ENCODE measurements around the gene INPP5A.

INPP5A gene

DNA sequence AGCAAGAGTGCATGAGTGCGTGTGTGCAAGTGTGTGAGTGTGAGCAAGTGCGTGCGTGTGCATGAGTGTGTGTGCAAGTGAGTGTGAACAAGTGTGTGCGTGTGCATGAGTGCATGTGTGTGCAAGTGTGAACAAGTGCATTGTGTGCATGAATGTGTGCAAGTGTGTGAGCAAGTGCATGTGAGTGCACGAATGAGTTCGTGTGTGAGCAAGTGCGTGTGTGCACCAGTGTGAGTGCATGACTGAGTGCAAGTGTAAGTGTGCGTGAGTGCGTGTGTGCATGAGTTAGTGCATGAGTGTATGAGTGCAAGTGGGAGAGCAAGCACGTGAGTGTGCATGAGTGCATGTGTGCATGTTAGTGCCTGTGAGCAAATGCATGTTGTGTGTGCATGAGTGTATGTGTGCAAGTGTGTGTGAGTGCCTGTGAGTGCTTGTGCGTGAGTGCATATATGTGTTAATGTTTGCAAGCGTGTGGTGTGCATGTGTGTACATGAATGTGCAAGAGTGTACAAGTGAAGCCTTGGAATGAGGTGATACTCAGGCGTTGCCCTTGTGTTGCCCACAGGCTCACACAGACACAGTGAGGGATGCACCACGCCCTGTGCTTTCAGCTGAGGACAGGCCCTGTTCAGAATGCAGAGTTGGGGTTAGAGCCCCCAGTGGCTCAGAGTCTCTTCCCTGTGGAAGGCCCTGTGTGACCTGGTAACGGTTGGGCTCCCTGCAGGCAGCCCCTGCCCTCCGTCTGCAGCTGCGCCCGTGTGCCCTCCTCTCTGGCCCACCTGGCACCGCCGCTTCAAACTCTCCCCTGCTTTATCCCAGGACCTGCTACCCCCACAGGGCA lies 151.2 kb downstream of the INPP5A start:
- POLR2A ChIA-PET: no interaction called here
- no peak overlapping the region for H3K27ac ChIP-seq (ENCODE audit: insufficient read depth in 1 of 2, low read depth in 1 of 2, low read length in 2 of 2, poor library complexity in 1 of 2, severe bottlenecking in 2 of 2)
- peaks cover 0 to 19% (median 17%) of the 10 kb centered on the region in 4 experiments for H3K4me1 ChIP-seq (ENCODE audit: control extremely low read depth in 1 of 4, control insufficient read depth in 4 of 4, insufficient read depth in 4 of 4, low read length in 3 of 4)
- no peak overlapping the region for H3K4me3 ChIP-seq (ENCODE audit: control insufficient read depth in 1 of 7, extremely low read depth in 1 of 7, insufficient read depth in 4 of 7, low read depth in 2 of 7, low read length in 6 of 7)
- peaks cover 6 to 31% (median 13%) of the 10 kb centered on the region in 5 experiments for H3K9me3 ChIP-seq (ENCODE audit: control extremely low read depth in 1 of 5, control insufficient read depth in 4 of 5, insufficient read depth in 2 of 5, low read depth in 1 of 5, low read length in 4 of 5)
- CTCF ChIA-PET: no interaction called here
- H3K36me3 ChIP-seq (ENCODE audit: control insufficient read depth in 4 of 4, insufficient read depth in 4 of 4, low read length in 3 of 4): peaks cover 7 to 30% (median 17%) of the 10 kb centered on the region in 4 experiments
- 97% methylated on average over 15 of the region's 20 CpGs for WGBS (ENCODE audit: insufficient coverage)
- DNase-seq: no peak
- no peaks in the 10 kb centered on the region for H3K27me3 ChIP-seq (replicated peaks in 2 of 5; ENCODE audit: control insufficient read depth in 4 of 5, insufficient read depth in 5 of 5, low read length in 4 of 5)

DNA sequence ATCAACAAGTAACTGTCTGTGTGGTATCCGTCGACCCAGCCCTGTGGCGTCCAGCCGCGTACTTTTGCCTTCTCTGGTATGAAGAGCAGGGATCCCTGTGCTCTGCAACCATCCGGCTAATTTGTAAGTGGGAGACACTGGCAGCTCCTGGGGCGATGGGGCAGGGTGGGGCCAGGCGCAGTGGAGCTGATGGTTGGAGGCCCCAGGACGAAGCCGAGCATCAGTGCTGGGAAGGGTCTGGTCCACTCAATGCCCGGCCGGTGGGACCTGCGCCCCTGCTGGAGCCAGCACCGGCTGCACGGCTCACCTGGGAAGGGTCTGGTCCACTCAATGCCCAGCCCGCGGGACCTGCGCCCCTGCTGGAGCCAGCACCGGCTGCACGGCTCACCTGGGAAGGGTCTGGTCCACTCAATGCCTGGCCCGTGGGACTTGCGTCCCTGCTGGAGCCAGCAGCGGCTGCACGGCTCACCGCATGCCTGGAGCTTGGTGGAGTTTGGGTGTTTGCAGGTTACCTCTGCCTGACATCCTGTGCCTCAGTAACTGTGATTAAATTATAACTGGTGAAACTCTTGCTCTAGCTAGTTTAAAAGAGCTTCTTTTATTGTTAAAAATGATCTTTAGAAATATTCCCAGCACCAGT lies 152.3 kb downstream of the INPP5A start:
- H3K36me3 ChIP-seq (ENCODE audit: control insufficient read depth in 4 of 4, insufficient read depth in 4 of 4, low read length in 3 of 4): peaks cover 7 to 30% (median 18%) of the 10 kb centered on the region in 4 experiments
- no peak for DNase-seq
- H3K4me3 ChIP-seq (ENCODE audit: control insufficient read depth in 1 of 7, extremely low read depth in 1 of 7, insufficient read depth in 4 of 7, low read depth in 2 of 7, low read length in 6 of 7): no peak overlapping the region
- ChIA-PET CTCF (no interaction called here), POLR2A (no interaction called here)
- H3K27ac ChIP-seq (ENCODE audit: insufficient read depth in 1 of 2, low read depth in 1 of 2, low read length in 2 of 2, poor library complexity in 1 of 2, severe bottlenecking in 2 of 2): no peak overlapping the region
- H3K4me1 ChIP-seq (ENCODE audit: control extremely low read depth in 1 of 4, control insufficient read depth in 4 of 4, insufficient read depth in 4 of 4, low read length in 3 of 4): peaks cover 0 to 10% (median 9%) of the 10 kb centered on the region in 4 experiments
- peaks cover 6 to 34% (median 13%) of the 10 kb centered on the region in 5 experiments for H3K9me3 ChIP-seq (ENCODE audit: control extremely low read depth in 1 of 5, control insufficient read depth in 4 of 5, insufficient read depth in 2 of 5, low read depth in 1 of 5, low read length in 4 of 5)
- no peaks in the 10 kb centered on the region for H3K27me3 ChIP-seq (replicated peaks in 2 of 5; ENCODE audit: control insufficient read depth in 4 of 5, insufficient read depth in 5 of 5, low read length in 4 of 5)
- 95% methylated on average over 24 of the region's 25 CpGs for WGBS (ENCODE audit: insufficient coverage)

DNA sequence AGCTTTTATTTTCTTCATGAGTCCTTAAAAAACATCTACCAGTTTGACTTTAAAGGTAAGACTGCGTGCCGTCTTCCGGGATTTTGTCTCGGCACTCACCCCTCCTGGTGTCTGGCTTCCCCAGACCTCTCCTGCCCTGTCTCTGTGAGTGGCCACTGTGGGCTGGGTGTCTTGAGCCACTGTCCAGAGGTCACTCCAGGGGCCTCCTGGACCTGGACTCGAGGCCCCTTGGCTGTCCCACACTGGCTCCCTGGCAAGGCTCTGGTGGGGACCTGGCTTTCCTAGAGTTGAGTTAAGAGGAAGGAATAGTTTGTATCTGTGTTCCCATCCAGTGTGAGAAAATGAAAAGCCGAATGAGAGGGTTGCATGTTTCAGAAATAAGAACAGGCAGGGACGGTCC lies 152.8 kb downstream of the INPP5A start:
- Histone ChIP-seq H3K4me3 (ENCODE audit: control insufficient read depth in 1 of 7, extremely low read depth in 1 of 7, insufficient read depth in 4 of 7, low read depth in 2 of 7, low read length in 6 of 7) (no peak overlapping the region), H3K9me3 (ENCODE audit: control extremely low read depth in 1 of 5, control insufficient read depth in 4 of 5, insufficient read depth in 2 of 5, low read depth in 1 of 5, low read length in 4 of 5) (peaks cover 7 to 39% (median 13%) of the 10 kb centered on the region in 5 experiments), H3K27ac (ENCODE audit: insufficient read depth in 1 of 2, low read depth in 1 of 2, low read length in 2 of 2, poor library complexity in 1 of 2, severe bottlenecking in 2 of 2) (no peak overlapping the region), H3K27me3 (replicated peaks in 2 of 5; ENCODE audit: control insufficient read depth in 4 of 5, insufficient read depth in 5 of 5, low read length in 4 of 5) (no peaks in the 10 kb centered on the region), H3K36me3 (ENCODE audit: control insufficient read depth in 4 of 4, insufficient read depth in 4 of 4, low read length in 3 of 4) (peaks cover 7 to 30% (median 19%) of the 10 kb centered on the region in 4 experiments), H3K4me1 (ENCODE audit: control extremely low read depth in 1 of 4, control insufficient read depth in 4 of 4, insufficient read depth in 4 of 4, low read length in 3 of 4) (peaks cover 0 to 4% (median 4%) of the 10 kb centered on the region in 4 experiments)
- POLR2A ChIA-PET: no interaction called here
- DNase-seq: no peak
- CTCF ChIA-PET: no interaction called here
- WGBS (ENCODE audit: insufficient coverage): 100% methylated on average over 6 of the region's 7 CpGs

DNA sequence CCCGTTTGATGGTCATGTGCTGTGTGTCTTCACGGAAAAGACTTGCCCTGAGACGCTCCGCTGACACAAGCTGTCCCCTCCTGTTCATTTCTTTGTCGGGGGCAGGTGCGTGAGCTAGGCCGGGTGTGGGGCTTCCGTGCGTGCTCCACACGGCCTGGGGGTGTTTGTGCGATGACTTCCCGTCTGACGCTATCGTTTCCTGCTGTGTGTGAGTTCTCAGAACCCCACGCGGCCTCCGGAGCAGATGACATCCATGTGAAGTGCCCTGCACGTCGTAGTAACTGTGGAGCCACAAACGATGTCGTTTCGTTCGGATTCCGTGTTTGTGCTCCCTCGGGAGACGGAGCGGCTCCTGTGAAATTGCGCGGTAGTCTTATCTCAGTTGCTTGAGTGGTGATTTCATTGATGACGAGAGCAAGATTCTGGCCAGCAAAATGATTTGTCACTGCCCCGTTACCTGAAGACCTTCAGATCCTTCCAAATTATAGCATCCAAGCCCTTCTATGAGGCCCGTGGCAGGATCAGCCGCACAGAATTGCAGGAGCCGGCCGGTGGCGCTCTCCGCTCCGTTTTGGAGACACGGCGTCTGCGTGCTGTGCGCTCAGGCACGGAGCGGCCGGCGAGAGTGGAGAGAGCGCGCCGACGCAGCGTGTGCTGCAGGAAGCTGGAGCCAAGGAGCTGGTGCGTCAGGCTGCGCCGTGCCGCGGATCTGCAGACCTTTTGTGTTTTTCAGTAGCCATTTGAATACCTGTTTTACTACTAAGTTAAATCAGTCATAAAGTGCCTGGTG lies 153.4 kb downstream of the INPP5A start:
- H3K36me3 ChIP-seq (ENCODE audit: control insufficient read depth in 4 of 4, insufficient read depth in 4 of 4, low read length in 3 of 4): peaks cover 7 to 30% (median 19%) of the 10 kb centered on the region in 4 experiments
- ChIA-PET POLR2A (no interaction called here), CTCF (no interaction called here)
- no peak overlapping the region for H3K27ac ChIP-seq (ENCODE audit: insufficient read depth in 1 of 2, low read depth in 1 of 2, low read length in 2 of 2, poor library complexity in 1 of 2, severe bottlenecking in 2 of 2)
- H3K27me3 ChIP-seq (replicated peaks in 2 of 5; ENCODE audit: control insufficient read depth in 4 of 5, insufficient read depth in 5 of 5, low read length in 4 of 5): no peaks in the 10 kb centered on the region
- no peaks in the 10 kb centered on the region for H3K4me1 ChIP-seq (ENCODE audit: control extremely low read depth in 1 of 4, control insufficient read depth in 4 of 4, insufficient read depth in 4 of 4, low read length in 3 of 4)
- no peak overlapping the region for H3K4me3 ChIP-seq (ENCODE audit: control insufficient read depth in 1 of 7, extremely low read depth in 1 of 7, insufficient read depth in 4 of 7, low read depth in 2 of 7, low read length in 6 of 7)
- no peak for DNase-seq
- H3K9me3 ChIP-seq (ENCODE audit: control extremely low read depth in 1 of 5, control insufficient read depth in 4 of 5, insufficient read depth in 2 of 5, low read depth in 1 of 5, low read length in 4 of 5): peaks cover 7 to 41% (median 13%) of the 10 kb centered on the region in 5 experiments
- 99% methylated on average over 52 of the region's 56 CpGs for WGBS (ENCODE audit: insufficient coverage)

DNA sequence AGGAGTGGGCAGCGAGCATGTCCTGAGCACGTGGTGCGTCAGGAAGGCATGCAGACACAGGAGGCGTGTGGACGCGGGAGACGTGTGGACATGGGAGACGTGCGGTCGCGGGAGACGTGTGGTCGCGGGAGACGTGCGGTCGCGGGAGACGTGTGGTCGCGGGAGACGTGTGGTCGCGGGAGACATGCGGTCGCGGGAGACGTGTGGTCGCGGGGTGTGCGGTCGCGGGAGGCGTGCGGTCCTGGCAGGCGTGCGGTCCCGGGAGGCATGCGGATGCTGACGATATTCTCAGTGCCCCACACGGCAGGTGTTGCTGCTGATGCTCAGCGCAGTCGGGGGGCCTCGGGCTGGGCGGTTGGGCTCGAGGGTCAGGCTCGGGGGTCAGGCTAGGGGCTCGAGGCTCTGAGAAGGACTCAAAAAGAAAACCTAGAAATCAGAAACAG lies 154.1 kb downstream of the INPP5A start:
- H3K4me3 ChIP-seq (ENCODE audit: control insufficient read depth in 1 of 7, extremely low read depth in 1 of 7, insufficient read depth in 4 of 7, low read depth in 2 of 7, low read length in 6 of 7): no peak overlapping the region
- DNase-seq: no peak
- peaks cover 7 to 34% (median 21%) of the 10 kb centered on the region in 4 experiments for H3K36me3 ChIP-seq (ENCODE audit: control insufficient read depth in 4 of 4, insufficient read depth in 4 of 4, low read length in 3 of 4)
- ChIA-PET POLR2A (no interaction called here), CTCF (no interaction called here)
- H3K9me3 ChIP-seq (ENCODE audit: control extremely low read depth in 1 of 5, control insufficient read depth in 4 of 5, insufficient read depth in 2 of 5, low read depth in 1 of 5, low read length in 4 of 5): peaks cover 7 to 41% (median 13%) of the 10 kb centered on the region in 5 experiments
- WGBS (ENCODE audit: insufficient coverage): 97% methylated on average over 48 of the region's 48 CpGs
- no peaks in the 10 kb centered on the region for H3K27me3 ChIP-seq (replicated peaks in 2 of 5; ENCODE audit: control insufficient read depth in 4 of 5, insufficient read depth in 5 of 5, low read length in 4 of 5)
- no peaks in the 10 kb centered on the region for H3K4me1 ChIP-seq (ENCODE audit: control extremely low read depth in 1 of 4, control insufficient read depth in 4 of 4, insufficient read depth in 4 of 4, low read length in 3 of 4)
- no peak overlapping the region for H3K27ac ChIP-seq (ENCODE audit: insufficient read depth in 1 of 2, low read depth in 1 of 2, low read length in 2 of 2, poor library complexity in 1 of 2, severe bottlenecking in 2 of 2)

DNA sequence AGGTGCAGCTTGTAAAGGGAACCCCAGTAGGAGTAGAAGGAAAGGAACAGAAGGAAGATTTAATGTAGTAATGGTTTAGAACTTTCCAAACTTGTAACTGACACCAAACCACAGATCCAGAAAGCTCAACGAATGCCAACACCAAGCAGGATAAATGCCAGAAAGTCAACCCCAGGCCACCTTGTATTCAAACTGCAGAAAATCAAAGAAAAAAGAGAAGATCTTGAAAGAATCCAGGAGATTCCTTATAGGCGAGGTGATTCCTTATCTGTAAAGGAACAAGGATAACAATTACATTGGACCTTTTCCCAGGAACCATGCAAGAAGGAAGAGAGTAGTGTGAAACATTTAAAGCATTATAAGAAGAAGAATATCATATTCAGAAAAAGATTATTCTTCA lies 154.7 kb downstream of the INPP5A start:
- Histone ChIP-seq H3K9me3 (ENCODE audit: control extremely low read depth in 1 of 5, control insufficient read depth in 4 of 5, insufficient read depth in 2 of 5, low read depth in 1 of 5, low read length in 4 of 5) (peaks cover 7 to 41% (median 13%) of the 10 kb centered on the region in 5 experiments), H3K4me3 (ENCODE audit: control insufficient read depth in 1 of 7, extremely low read depth in 1 of 7, insufficient read depth in 4 of 7, low read depth in 2 of 7, low read length in 6 of 7) (no peak overlapping the region), H3K36me3 (ENCODE audit: control insufficient read depth in 4 of 4, insufficient read depth in 4 of 4, low read length in 3 of 4) (peaks cover 7 to 36% (median 25%) of the 10 kb centered on the region in 4 experiments), H3K27me3 (replicated peaks in 2 of 5; ENCODE audit: control insufficient read depth in 4 of 5, insufficient read depth in 5 of 5, low read length in 4 of 5) (no peaks in the 10 kb centered on the region), H3K27ac (ENCODE audit: insufficient read depth in 1 of 2, low read depth in 1 of 2, low read length in 2 of 2, poor library complexity in 1 of 2, severe bottlenecking in 2 of 2) (no peak overlapping the region), H3K4me1 (ENCODE audit: control extremely low read depth in 1 of 4, control insufficient read depth in 4 of 4, insufficient read depth in 4 of 4, low read length in 3 of 4) (no peaks in the 10 kb centered on the region)
- CTCF ChIA-PET: no interaction called here
- WGBS (ENCODE audit: insufficient coverage): no CpG with 5 or more reads among the region's 2 CpGs
- POLR2A ChIA-PET: no interaction called here
- DNase-seq: no peak

Data from common myeloid progenitor, CD34-positive (primary cell).